Endometrium (tissue), 2 donors: ENCODE data around the gene RGL1.
"Not testable (repeated sequence)": the region's sequence is repeated elsewhere in the genome, so short reads cannot be mapped to it uniquely, and the experiment has no call there.

ENCODE experiments used
- FAIRE-seq: peaks from 2 replicates; lab custom pipeline; 2012; peaks lifted over from hg19 to GRCh38; lab: Jason Lieb, UNC
- donor health status: control.
- donor health status: control.

RGL1 gene

GRCh38 chr1:183804916-183805841 lies at the start of gene RGL1:
TSS of gene RGL1 (plus strand) at chr1:183805120. CDS start at chr1:183805298, 178 bp downstream.
- no peak for FAIRE-seq

DNA sequence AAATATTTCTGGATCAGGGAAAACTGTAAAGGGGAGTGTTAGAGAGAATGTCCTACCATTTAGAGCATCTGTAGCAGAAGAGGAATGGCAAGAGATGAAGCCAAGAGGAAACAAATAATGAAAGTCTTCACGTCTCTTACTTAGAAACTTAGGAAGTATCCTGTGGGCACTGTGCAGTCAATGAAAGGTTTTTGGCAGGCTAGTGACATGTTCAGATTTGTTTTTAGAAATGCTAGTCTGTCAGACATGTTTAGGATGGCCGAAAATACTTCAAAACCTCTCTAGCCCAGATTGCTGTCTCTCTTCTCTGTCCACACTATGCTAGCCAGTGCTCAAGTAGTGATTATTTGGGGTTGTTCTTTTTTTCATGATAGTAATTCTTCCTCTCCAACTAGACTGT lies 48.6 kb upstream of the RGL1 start:
- no peak for FAIRE-seq

DNA sequence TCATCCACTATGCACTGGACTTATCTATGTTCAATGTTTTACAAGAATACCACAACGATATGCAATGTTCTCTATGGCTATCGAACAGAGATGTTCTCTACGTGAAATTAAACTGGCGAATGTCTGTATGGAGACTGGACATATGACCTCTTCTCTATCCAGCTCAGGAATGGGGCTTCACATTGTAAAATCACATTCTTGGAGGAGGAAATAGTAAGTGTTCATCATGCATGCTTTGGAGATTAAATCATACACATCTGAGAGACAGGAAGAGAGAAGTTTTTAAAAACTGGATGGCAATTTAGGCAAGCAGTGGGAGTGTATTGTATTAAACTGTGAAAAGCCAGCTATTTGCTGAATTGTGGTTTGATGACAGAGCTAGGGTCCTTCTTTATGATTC lies 47.9 kb upstream of the RGL1 start:
- FAIRE-seq, result no peak

DNA sequence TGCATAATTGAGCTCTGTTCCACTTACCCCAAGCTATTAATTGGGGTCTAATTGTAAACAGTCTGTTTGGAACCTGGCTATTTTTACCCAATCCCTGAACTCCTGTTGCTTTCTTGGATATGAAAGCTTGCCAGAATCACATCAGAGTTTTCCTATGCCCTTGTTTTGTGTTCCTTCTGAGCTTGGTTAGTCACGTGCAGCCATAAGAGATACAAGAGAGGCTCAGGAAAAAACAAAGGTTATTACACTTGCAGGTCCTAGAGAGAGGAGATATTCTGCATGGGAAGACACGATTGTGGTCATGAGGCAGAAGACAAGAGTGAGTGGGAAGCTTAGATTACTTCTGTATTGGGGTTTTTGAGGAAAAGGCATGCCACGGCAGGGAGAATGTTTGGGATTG lies 46.0 kb upstream of the RGL1 start:
- FAIRE-seq, result no peak

GRCh38 chr1:183760661-183761060 lies 44.3 kb upstream of the RGL1 start:
- no peak for FAIRE-seq

GRCh38 chr1:183761871-183762270 lies 43.0 kb upstream of the RGL1 start:
- no peak for FAIRE-seq

DNA sequence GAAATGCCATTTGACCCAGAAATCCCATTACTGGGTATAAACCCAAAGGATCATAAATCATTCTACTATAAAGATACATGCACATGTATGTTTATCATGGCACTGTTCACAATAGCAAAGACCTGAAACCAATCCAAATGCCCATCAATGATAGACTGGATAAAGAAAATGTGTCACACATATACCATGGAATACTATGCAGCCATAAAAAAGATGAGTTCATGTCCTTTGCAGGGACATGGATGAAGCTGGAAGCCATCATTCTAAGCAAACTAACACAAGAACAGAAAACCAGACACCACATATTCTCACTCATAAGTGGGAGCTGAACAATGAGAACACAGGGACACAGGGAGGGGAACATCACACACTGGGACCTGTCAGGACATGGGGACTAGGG lies 42.1 kb upstream of the RGL1 start:
- FAIRE-seq, result not testable (repeated sequence)

- FAIRE-seq, result no peak
Observed at GRCh38 chr1:183764981-183765380, 39.9 kb upstream of the RGL1 start.

DNA sequence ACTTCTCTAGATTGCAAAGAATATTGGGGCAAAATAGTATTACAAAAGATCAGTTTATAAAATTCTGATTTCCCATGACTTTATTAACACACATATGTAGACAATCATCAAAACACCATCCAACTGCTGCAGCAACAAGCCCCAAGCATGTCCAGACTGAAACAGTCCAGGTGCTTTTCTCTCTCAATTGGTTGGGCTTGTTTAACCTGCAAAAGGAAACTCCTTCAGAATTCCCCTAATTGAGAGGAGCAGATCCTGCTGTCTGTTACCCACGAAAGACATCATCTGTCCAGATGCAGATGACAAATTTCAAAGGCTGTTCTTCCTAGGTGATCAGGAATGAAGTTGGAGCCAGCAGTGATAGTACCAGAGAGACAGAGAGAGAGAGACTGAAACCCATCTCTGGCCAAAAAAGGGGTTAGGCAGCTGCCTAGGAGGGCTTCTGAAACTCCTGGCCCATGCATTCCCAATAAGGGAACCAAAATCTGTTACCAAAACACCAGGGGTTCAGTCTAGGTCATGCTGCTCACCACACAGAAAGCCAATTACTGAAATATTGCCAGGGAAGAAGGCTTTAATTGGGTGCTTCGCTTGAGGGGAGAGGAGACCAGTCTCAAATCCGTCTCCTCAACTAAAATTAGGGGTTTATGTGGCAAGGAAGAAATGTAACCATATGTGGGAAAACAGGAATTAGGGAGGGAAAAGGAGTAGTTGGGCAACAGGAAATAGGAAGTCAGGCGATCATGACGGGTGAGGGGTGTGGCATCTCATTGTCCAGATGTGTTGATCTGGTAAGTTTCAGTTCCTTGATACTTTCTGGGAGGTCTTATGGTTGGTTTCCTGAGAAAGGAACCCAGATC lies 34.7 kb upstream of the RGL1 start:
- FAIRE-seq, result no peak

DNA sequence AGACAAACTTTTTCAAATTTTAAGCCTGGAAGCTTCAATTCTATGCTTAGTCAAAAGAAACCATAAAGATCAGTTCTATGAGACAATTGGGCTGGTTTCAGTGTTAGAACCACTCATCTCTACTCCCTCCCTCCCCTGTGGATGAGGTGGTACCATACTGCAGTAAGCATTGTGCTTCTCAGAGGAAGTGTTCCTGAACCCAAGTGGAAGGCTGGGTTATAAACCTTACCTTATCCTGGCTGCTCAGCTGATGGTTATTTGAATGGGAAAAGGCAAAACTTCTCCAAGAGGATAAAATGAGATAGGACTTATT lies 34.1 kb upstream of the RGL1 start:
- FAIRE-seq, result no peak

DNA sequence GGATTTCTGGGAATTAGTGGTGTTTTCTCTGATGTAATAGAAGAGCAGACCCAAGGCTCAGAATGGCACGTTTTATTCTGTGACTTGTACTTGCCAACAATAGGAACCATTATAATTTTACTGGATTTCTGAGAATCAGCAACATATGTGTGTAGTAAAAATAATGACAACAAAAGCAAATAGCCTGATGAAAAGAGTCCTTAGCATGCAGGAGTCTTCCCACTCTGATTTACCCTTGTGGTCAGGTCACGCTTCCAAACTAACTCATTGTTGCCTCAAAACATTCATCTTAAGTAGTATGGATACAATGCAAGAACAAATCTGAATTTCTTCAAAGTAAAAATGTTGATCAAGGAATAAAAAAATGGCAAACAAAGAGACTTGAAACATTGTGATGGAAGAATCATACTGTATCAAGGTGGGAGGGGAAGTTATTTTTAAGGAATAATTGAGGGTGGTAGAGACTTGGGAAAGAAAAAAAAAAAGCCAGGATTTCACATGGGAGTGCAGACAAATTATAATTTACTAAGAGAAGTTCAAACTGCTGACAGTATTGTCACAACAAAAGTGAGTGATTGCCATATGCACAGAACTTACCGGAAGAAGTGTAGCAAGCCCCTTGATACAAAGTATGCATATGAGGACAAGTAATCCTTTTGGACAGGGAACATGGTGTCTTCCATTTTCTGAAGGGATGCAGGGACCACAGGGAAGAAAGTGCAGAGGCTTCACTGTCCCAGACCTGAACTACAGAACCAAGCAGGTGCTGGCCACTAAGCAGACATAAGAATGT lies 31.2 kb upstream of the RGL1 start:
- peak; percentile 91 for FAIRE-seq

DNA sequence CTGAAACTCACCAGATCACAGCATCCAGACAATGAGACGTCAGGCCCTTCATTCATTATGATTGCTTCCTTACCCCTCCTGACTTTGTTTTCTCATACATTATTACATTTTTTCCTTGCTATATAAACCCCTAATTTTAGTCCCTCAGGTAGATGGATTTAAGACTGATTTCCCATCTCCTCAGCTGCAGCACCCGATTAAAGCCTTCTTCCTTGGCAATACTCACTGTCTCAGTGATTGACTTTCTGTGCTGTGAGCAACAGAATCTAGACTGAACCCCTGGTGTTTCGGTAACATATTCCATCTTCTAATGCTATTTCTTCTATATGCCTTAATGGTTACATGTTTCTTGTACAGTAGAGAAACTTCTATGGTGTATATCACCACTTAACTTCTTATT lies 30.0 kb upstream of the RGL1 start:
- no peak for FAIRE-seq

DNA sequence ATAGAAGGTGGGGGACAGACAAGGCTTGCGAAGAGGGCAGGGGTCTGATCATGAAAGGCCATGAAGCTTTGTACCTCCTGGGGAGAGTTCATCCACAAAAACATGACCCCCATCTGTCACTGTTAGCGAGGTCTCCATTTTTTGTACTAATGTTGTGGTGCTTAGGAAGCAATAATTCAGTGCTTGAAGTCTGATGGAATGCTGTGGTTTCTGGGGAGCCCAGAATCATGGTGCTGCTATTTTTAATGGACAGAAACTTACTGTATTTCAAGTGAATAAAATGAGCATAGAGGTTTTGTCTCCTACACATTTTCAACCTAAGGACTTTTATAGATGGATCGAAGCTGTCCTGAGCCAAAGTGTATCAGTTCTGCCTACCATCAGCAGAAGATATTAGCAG lies 28.2 kb upstream of the RGL1 start:
- FAIRE-seq, result no peak

- FAIRE-seq, result no peak
Observed at GRCh38 chr1:183777328-183777727, 27.6 kb upstream of the RGL1 start.

DNA sequence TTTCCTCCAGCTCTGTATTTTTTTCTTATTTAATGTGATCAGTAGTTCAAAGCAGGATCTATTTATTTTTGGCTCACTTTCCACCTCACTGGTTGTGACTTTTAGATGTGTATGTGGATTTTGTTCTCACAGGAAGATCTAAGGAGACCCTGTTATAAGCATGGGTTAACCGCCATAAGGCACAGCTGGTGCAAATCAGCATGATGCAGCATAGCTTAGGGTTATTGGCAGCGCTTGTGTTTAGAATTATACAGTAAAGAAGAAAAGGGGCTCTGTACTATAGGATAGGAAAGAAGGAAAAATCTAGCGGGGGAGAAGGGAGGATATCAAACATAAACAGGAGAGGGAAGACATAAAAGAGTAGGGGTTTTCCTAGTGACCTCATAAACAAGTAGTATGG lies 26.9 kb upstream of the RGL1 start:
- no peak for FAIRE-seq

DNA sequence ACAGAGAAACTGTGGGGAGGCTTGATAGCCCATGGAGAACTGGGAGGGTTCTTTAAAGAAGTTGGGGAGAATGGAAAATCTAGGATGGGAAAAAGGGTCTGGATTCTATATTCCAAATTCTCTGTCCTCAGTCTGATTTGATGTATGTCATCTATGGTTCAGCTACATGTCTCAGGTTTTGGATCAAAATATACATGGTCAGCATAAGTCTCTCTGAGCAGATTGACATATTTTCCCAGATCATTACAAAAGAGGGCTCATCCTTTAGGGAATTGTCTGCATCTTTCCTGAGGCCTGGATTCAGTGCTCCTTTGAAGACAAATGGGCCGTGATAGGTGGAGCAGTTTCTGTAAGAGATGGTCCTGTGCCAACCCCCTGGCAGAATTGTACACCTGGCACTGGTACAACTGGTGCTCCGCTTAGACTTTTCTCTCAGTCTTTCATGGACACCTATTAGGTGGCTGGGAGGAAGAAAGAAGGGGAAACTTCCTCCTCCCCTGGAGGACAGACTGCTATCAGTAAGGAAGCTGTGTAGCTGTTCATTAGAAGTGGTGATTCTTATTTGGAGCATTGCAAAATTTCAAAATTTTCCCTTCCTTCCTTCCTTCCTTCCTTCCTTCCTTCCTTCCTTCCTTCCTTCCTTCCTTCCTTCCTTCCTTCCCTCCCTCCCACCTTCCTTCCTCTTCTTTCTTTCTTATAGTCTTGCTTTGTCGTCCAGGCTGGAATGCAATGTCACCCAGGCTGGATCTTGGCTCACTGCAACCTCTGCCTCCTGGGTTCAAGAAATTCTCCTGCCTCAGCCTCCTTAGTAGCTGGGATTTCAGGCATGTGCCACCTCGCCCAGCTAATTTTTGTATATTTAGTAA lies 26.1 kb upstream of the RGL1 start:
- no peak for FAIRE-seq

GRCh38 chr1:183780159-183780558 lies 24.8 kb upstream of the RGL1 start:
- no peak for FAIRE-seq

GRCh38 chr1:183780757-183781156 lies 24.2 kb upstream of the RGL1 start:
- FAIRE-seq, result no peak

- FAIRE-seq, result no peak
Observed at GRCh38 chr1:183783342-183783741, 21.6 kb upstream of the RGL1 start.

DNA sequence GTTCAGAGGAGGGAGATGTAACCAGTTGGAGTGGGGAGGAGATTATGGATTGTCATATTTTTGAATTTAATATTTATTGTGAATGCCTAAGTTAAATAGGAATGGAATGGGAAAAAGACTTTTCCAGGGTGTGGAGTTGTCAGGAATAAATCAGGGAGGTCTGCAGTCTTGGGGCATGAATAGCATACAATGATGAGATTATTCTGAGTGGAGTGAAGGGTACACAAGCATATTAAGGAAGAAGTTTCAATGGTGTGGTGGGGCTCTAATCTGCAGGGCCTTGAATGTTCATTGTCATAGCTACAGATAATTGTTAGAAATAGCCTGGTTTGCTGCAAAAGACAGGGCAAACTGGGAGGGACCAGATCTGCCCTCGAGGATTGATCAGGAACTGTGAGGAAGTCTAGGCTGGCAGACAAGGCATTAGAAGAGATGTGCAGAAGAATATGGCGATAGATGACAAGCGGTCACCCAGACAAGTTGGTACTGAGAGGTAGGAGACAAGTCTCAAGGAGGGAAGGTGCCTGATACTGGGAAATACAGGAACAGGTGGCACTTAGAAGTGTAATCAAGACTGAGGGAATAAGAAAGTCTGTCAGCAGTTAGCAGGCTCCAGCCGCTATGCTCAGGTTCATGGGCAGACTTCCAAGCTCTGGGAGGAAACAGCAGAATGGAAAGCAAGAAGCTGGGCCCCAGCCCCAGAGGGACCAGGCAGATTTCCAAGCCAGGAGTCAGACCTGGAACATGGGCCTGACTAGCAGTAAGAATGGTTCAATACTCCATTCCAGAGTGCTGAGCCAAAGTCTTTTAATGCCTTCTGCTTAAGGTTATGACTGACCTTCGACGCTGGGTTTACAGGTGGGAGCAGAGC lies 20.9 kb upstream of the RGL1 start:
- no peak for FAIRE-seq

DNA sequence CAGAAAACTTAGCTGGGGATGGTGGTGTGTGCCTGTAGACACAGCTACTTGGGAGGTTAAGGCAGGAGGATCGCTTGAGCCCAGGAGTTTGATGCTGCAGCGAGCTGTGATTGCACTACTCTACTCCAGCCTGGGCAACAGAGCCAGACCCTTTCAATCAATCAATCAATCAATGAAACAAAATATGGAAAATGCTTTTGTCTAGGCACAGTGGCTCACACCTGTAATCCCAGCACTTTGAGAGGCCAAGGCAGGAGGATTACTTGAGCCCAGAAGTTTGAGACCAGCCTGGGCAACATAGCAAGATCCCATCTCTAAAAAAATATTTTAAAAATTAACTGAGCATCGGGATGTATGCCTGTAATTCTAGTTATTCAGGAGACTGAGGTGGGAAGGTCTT lies 19.0 kb upstream of the RGL1 start:
- FAIRE-seq, result not testable (repeated sequence)
